ENCODE results near the gene DNHD1.

DNA sequence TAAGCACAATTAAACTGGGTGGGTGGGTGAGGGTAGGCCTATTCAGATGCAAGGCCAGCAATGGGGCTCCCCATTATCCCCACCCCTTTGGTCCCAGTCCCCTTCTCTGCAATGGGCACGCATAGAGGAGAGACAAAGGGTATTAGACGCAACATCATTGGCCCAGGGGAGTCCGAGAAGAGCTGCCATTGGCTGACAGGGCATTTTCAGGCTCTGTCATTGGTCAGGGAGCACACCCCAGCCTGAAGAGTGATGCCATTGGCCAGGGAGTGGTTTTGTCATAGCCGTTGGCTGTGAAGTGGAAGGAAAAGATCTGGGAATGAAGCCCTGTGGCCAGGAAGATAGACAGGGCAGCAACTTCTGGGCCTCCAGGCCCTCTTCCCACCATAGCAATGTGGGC, 20.5 kb upstream of the DNHD1 start:
- TF ChIP-seq, protein P1, sequence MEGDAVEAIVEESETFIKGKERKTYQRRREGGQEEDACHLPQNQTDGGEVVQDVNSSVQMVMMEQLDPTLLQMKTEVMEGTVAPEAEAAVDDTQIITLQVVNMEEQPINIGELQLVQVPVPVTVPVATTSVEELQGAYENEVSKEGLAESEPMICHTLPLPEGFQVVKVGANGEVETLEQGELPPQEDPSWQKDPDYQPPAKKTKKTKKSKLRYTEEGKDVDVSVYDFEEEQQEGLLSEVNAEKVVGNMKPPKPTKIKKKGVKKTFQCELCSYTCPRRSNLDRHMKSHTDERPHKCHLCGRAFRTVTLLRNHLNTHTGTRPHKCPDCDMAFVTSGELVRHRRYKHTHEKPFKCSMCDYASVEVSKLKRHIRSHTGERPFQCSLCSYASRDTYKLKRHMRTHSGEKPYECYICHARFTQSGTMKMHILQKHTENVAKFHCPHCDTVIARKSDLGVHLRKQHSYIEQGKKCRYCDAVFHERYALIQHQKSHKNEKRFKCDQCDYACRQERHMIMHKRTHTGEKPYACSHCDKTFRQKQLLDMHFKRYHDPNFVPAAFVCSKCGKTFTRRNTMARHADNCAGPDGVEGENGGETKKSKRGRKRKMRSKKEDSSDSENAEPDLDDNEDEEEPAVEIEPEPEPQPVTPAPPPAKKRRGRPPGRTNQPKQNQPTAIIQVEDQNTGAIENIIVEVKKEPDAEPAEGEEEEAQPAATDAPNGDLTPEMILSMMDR (IDR thresholded peaks at IDR 0.05), result no peak
- TF ChIP-seq POLR2A (IDR thresholded peaks at IDR 0.05), result no peak
- no peak for TF ChIP-seq POLR2AphosphoS5 (IDR thresholded peaks at IDR 0.05; ENCODE audit: insufficient read depth in 1 of 2, low read depth in 1 of 2)

Data from vagina (tissue), 2 donors.